ENCODE data around the gene ZNF467. TPM values are rescaled to one million over a fixed set of nuclear protein-coding genes. Genes with fewer than 3 reads are reported as not detected.

Gene ZNF467
- total RNA-seq, 1 donor from 2014 or later, result 0.20 TPM

DNA sequence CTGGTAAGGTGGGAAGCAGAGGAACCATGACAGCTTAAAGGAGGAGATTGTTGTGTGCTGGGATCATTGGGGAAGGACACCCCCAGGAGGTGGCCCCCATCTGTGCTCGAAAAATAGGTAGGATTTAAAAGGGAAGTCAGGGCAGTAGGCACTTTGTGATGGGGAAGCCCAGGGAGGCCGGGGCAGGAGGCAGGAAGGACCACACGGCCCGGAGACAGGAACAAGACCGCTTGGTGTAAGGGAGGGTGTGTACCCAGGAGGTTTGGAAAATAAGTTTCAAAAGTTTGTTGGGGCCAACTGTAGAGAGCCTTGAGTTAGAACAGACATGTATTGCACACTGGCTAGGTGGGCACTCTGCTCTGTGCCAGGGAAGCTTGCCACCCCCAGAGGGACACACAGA, 20.7 kb downstream of the ZNF467 start:
- Mint-ChIP-seq H3K27me3 (peaks cover 8% of the 10 kb centered on the region), H3K4me3 (no peak overlapping the region), H3K4me1 (no peaks in the 10 kb centered on the region), H3K9me3 (peaks cover 2% of the 10 kb centered on the region), H3K27ac (no peak overlapping the region), H3K36me3 (ENCODE audit: low read depth) (no peaks in the 10 kb centered on the region)
- ChIA-PET POLR2A (no interaction called here), CTCF (no interaction called here)
- ATAC-seq (ENCODE audit: low read depth), result no peak
- TF ChIP-seq, protein P1, sequence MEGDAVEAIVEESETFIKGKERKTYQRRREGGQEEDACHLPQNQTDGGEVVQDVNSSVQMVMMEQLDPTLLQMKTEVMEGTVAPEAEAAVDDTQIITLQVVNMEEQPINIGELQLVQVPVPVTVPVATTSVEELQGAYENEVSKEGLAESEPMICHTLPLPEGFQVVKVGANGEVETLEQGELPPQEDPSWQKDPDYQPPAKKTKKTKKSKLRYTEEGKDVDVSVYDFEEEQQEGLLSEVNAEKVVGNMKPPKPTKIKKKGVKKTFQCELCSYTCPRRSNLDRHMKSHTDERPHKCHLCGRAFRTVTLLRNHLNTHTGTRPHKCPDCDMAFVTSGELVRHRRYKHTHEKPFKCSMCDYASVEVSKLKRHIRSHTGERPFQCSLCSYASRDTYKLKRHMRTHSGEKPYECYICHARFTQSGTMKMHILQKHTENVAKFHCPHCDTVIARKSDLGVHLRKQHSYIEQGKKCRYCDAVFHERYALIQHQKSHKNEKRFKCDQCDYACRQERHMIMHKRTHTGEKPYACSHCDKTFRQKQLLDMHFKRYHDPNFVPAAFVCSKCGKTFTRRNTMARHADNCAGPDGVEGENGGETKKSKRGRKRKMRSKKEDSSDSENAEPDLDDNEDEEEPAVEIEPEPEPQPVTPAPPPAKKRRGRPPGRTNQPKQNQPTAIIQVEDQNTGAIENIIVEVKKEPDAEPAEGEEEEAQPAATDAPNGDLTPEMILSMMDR (IDR thresholded peaks at IDR 0.05), result no peak
- no peak for DNase-seq
- intact Hi-C loops (cut with micrococcal nuclease), result no loop called here

DNA sequence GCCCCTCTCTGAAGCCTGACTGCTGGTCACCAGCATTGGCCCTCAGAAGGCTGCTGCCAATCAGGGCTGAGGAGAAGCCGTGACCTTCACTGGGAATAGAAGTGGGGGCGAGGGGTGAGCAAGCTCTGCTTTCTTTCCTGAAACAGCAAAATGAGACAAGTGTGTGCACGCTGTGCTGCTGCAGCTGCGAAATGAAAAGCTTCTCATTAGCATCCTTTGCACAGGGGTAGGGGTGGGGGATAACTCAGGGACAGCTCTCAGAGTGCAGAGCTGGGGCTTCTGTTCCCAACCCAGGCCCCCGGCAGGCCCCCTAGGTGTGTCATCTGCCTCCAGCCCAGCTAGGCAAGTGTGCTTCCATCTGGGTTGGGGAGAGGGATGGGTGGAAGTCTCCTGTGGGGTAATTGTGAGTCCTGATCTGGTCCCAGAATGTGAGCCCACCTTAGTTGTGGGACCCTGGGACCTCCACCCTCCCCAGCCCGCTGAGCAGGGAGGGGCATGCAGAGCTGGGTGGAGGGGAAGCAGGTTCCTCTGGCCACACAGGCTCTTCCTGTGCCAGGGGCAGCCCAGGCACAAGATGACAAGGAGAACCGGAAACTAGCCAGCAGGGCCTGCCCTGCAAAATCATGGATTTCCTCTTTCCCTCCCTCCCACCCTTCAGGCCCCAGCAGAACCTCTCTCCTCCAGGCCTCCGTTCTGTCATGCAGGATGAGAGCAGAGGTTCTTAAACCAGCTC, 22.2 kb downstream of the ZNF467 start:
- Mint-ChIP-seq H3K36me3 (ENCODE audit: low read depth) (no peaks in the 10 kb centered on the region), H3K27ac (no peak overlapping the region), H3K27me3 (peaks cover 6% of the 10 kb centered on the region), H3K9me3 (no peaks in the 10 kb centered on the region), H3K4me3 (no peak overlapping the region), H3K4me1 (no peaks in the 10 kb centered on the region)
- intact Hi-C loops (cut with micrococcal nuclease), result no loop called here
- ChIA-PET POLR2A (no interaction called here), CTCF (interaction anchor here (0.9 kb wide), 1 partner anchor 9 kb away, joined by 4 read pairs; no protein-coding TSS in a partner anchor)
- no peak for ATAC-seq (ENCODE audit: low read depth)
- DNase-seq, result no peak
- TF ChIP-seq, protein P1 (IDR thresholded peaks at IDR 0.05), result no peak

DNA sequence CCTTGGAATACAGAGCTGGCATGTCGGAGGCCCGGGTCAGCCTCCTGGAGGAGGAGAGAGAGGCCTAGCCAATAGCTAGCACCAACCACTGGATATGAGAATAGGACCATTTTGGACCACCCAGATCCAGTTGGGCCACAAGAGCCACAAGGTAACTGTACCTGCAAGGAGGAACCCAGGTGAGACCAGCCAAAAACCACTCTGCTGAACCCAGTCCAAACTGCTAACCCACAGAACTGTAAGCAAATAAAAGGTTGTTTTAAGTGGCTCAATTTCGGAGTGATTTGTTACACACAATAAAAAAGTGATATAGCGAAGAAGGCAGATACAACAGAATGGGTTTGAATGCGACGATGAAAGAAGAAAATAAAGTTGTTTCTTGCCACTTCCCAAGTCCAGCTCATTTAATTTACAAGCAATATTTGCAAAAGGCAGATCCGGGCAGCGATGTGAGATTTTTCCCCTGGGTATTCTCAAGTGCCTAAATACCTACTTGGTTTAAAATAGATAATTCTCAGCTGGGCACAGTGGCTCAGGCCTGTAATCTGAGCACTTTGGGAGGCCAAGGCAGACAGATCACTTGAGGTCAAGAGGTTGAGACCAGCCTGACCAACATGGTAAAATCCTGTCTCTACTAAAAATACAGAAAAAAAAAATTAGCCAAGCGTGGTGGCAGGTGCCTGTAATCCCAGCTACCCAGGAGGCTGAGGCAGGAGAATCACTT, 23.1 kb downstream of the ZNF467 start:
- DNase-seq (no peak), ATAC-seq (ENCODE audit: low read depth) (no peak)
- TF ChIP-seq, protein P1 (IDR thresholded peaks at IDR 0.05), result no peak
- Mint-ChIP-seq H3K9me3 (no peaks in the 10 kb centered on the region), H3K36me3 (ENCODE audit: low read depth) (no peaks in the 10 kb centered on the region), H3K27ac (no peak overlapping the region), H3K27me3 (peaks cover 3% of the 10 kb centered on the region), H3K4me1 (no peaks in the 10 kb centered on the region), H3K4me3 (no peak overlapping the region)
- ChIA-PET POLR2A (interaction anchor here (1.0 kb wide), 1 partner anchor 9 kb away, joined by 4 read pairs; no protein-coding TSS in a partner anchor), CTCF (no interaction called here)
- intact Hi-C loops (cut with micrococcal nuclease), result no loop called here

DNA sequence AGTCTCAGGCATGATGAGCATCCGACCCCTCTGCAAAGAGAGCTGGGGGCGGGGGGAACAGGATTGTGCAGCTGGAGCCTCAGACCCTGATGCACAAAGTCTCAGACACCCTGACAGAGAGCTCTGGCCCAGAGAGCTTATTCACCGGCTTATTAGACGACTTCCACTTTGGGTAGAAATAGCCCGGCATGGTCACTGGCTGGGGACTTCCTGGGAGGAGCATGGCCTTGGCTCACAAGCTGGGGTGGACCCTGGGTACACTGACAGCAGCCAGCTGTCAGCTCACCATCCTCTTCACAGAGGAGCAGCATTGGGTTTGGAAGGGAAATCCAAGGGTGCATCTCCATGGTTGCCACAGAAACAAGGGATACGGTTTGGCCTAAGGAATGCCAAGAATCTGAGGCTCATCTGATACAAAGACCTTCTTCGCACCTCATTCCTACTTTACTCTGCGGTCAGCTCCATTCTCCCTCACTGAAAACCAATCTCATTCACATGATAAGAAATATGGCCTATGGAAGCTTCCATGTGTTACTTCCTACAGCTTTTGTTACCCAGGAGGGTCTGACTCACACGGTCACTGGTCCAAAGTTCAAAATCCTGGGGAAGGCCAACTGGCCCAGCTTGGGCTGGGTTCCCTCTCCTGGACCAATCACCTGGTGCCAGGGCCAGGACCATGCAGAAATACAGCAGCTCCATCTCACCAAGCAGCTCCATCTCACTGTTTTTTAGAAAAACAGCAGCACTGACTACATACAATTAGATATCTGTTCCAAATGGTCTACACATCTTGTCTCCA, 25.1 kb downstream of the ZNF467 start:
- Mint-ChIP-seq H3K36me3 (ENCODE audit: low read depth) (no peaks in the 10 kb centered on the region), H3K4me1 (no peaks in the 10 kb centered on the region), H3K4me3 (no peak overlapping the region), H3K27me3 (peaks cover 4% of the 10 kb centered on the region), H3K9me3 (no peaks in the 10 kb centered on the region), H3K27ac (no peak overlapping the region)
- TF ChIP-seq, protein P1 (IDR thresholded peaks at IDR 0.05), result no peak
- no peak for DNase-seq
- ChIA-PET POLR2A (no interaction called here), CTCF (no interaction called here)
- ATAC-seq (ENCODE audit: low read depth), result no peak
- intact Hi-C loops (cut with micrococcal nuclease), result no loop called here
